HCT116 (cell line): Measurements from ENCODE around the gene GLT6D1.

Experiments
- EZH2 ChIP-seq: fragments of 200-600 bp; sonication (generic); IDR thresholded peaks from 2 replicates; pipeline ENCODE4 v1.6.1; 2017; ENCODE audit warnings: antibody characterized with exemption, mixed run types
- POLR2A ChIP-seq: IDR thresholded peaks from 2 replicates; pipeline ENCODE4 v1.7.0; 2011; ENCODE audit warnings: borderline replicate concordance; ENCODE audit not compliant: insufficient read depth, insufficient read length; ENCODE audit errors: extremely low read depth
- RAD21 ChIP-seq: IDR thresholded peaks from 2 replicates; pipeline ENCODE4 v1.6.1; 2012; ENCODE audit warnings: low read depth, mild to moderate bottlenecking
- TF ChIP-seq, protein P1 (sequence below), 3 experiments: fragments of 200-600 bp in 1 of 3; sonication (generic) in 1 of 3; IDR thresholded peaks in 2 of 3; conservative IDR thresholded peaks in 1 of 3; 2 replicates each; pipeline ENCODE4 v1.5.1; 2012 to 2017; ENCODE audit warnings: low read depth in 2 of 3, low read length in 2 of 3, antibody characterized with exemption in 1 of 3, borderline replicate concordance in 1 of 3, control low read depth in 1 of 3, mild to moderate bottlenecking in 1 of 3, mixed read lengths in 1 of 3, mixed run types in 1 of 3, moderate library complexity in 1 of 3; ENCODE audit not compliant: insufficient read depth in 1 of 3

DNA sequence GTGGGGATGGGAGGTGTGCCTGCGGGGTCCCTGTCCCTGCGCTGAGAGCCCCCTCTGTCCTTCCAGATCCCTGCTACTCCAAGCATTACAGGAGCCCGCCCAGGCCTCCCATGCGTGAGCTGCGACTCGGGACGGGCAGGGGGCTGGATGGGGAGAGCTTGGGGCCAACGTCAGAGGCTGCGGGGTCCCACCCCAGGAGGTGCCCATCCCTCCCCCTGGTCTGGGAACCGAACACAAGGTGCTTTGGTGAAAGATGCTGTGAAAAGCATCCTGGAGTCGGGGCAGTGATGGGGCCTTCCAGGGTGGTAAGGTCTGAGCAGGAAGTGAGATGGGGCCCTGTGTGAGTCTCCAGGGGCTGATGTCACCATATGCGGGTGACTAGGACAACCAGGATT lies 26.5 kb upstream of the GLT6D1 start:
- TF ChIP-seq RAD21 (no peak), EZH2 (no peak), POLR2A (no peak)
- TF ChIP-seq, protein P1, sequence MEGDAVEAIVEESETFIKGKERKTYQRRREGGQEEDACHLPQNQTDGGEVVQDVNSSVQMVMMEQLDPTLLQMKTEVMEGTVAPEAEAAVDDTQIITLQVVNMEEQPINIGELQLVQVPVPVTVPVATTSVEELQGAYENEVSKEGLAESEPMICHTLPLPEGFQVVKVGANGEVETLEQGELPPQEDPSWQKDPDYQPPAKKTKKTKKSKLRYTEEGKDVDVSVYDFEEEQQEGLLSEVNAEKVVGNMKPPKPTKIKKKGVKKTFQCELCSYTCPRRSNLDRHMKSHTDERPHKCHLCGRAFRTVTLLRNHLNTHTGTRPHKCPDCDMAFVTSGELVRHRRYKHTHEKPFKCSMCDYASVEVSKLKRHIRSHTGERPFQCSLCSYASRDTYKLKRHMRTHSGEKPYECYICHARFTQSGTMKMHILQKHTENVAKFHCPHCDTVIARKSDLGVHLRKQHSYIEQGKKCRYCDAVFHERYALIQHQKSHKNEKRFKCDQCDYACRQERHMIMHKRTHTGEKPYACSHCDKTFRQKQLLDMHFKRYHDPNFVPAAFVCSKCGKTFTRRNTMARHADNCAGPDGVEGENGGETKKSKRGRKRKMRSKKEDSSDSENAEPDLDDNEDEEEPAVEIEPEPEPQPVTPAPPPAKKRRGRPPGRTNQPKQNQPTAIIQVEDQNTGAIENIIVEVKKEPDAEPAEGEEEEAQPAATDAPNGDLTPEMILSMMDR (IDR thresholded peaks at IDR 0.05 in 2 of 3, conservative IDR thresholded peaks at IDR 0.05 in 1 of 3; ENCODE audit: borderline replicate concordance in 1 of 3, insufficient read depth in 1 of 3, low read depth in 2 of 3, low read length in 2 of 3): no peak
